Amniotic epithelial cell (primary cell): Measurements from ENCODE around the gene CCL22.
"Not testable (repeated sequence)": the region's sequence is repeated elsewhere in the genome, so short reads cannot be mapped to it uniquely, and the experiment has no call there.

ENCODE experiments used
- DNase-seq: peaks from one replicate; pipeline ENCODE4 v3.0.0-alpha.2; 2010; ENCODE audit warnings: low read depth

Gene CCL22

DNA sequence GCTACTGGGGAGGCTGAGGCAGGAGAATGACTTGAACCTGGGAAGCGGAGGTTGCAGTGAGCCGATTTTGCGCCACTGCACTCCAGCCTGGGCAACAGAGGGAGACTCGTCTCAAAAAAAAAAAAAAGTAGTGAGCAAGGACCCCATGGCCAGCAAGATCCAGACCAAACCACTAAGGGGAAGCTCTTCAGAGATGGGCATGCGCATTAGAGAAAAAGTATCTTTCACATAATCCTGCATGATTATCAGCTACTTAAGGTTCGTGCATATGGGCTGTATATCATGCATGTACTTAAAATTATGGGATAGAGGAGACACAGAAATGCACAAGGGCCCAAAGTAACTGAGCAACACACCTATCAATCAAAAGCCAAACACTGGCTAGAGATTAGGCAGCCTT lies 10.7 kb upstream of the CCL22 start:
- DNase-seq, result no peak

DNA sequence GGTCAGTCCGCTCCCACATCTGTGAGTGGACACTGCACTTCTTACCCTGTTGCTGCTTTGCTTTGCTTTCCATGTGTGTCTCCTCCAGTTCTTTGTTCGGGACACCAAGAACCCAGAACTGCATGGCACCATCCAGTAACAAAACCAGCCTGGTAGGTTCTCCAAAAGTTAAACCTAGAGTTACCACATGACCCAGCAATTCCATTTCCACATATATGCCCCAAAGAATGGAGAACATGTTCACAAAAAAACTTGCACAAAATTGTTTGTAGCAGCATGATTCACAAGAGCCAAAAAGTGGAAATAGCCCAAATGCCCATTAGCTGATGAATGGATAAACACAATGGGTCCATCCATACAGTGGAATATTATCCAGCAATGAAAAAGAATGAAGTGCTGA lies 10.3 kb upstream of the CCL22 start:
- no peak for DNase-seq

DNA sequence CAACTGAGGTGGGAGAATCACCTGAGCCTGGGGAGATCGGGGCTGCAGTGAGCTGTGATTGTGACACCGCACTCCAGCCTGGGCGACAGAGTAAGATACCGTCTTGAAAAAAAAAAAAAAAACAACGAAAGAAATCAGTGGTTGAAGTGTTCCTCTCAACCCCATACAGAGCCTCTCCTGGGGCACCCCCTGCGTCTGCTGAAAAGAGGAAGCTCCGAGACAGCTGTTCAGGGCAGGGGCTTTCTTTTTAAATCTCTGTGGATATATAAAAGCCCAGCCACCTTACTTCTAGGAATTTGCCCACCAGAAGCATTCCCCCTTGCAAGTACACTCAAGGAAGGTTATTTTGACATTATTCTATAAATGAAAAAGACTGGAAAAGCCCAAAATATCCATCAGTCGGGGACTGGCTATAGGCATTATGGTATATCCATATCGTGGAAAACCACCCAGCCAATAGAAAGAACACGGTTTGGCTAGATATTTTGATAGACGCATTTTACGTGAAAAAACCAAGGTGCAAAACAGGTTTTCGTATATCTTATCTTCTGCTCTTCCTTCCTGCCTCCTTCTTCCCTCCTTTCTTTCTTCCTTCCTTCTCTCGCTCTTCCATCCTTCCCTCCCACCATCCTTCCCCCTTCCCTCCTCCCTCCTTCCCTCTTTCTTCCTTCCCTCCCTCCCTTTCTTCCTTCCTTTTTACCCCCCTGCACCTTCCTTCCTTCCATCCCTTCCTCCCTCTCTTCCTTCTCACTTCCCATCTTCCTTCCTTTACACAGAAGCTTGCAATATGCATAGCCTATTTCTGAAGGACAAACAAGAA lies 9.2 kb upstream of the CCL22 start:
- DNase-seq, result no peak

DNA sequence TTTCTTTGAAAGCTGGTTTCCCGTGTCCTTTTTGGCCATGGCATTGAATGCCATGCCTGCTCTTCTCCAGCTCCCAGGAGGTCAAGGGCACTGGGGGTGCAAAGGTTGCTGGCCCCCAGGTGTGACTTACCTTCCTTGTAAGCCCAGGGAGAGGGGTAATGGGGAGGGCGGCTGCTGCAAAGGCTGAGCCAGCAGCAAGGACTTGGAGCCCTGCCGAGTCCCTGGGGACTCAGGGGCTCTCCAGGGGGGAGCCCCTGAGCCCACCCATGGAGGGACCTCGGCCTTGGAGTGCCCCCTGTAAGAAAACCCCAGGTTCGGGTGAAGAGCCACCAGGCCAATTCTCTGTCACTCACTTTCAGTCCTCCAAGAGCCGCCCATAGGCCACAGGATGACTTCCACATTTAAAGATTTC lies 5.9 kb upstream of the CCL22 start:
- no peak for DNase-seq

DNA sequence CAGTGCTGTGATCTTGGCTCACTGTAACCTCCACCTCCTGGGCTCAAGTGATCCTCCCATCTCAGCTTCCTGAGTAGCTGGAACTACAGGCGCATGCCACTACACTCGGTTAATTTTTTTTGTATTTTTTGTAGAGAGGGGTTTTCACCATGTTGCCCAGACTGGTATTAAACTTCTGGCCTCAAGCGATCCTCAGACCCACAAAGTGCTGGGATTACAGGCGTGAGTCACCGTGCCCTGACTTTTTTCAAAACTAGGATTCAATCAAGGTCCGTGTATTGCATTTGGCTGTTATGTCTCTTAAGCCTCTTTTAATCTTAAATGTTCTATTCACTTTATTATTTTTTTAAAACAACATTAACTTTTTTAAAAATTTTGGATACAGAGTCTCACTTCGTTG lies 4.3 kb upstream of the CCL22 start:
- DNase-seq, result peak; percentile 42

DNA sequence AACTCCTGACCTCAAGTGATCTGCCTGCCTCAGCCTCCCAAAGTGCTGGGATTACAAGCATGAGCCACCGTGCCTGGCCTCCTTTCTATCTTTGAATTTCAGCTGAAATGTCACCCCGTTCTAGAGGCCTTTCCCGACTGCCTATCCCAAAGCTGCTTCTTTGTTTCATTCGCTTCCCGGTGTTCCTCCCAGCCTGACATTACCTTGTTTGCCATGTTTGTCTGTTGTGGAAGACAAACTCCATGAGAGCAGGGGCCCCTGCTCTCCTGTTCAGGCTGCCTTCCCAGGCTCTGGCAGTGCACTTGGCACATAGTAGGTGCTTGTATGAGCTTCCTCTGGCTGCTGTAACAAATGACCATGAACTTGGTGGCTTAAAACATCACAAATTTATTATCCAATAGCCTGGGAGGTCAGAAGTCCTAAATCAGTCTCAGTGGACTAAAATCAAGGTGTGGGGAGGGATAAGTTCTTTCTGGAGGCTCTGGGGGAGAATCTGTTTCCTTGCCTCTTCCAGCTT lies 2.6 kb upstream of the CCL22 start:
- no peak for DNase-seq

DNA sequence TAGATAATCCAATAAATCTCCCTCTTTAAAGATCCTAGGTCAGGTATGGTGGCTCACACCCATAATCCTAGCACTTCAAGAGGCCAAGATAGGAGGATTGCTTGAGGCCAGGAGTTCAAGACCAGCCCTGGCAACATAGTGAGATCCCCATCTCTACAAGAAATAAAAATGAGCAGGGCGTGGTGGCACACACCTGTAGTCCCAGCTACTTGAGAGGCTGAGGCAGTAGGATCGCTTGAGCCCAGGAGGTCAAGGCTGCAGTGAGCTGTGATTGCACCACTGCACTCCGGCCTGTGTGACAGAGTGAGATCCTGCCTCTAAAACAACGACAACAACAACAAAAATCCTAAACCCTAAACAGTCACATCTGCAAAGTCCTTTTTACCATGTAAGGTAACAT lies 2.0 kb upstream of the CCL22 start:
- DNase-seq, result no peak

DNA sequence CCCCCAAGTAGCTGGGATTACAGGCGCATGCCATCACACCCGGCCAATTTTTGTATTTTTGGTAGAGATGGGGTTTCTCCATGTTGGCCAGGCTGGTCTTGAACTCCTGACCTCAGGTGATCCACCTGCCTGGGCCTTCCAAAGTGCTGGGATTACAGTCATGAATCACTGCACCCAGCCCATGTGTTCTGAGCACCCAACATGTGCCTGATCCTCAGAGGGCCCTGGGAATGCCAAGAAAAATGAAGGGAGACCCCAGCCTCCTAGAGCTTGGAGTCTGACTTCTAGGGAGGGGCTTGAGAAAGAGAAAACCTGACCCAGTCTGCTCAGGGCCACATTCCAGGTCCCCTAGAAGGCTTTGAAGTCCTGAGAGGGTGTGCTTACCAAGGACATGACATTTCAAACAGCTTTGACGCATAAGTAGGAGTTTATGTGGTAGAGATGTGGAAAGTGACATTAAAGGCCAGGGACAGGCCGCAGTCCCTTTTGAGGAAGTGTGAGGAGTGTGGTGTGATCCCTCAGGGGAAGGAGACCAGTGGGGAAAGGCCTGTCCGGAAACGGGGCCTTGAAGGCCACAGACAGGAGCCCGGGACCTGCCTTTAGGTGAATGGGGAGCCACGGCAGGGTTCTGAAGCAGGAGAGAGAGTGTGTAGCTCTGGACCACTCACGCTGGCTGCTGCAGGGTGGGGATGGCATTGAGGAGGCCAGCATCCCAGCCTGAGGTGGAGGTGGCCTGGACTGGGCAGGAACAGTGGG lies 1.1 kb upstream of the CCL22 start:
- no peak for DNase-seq

DNA sequence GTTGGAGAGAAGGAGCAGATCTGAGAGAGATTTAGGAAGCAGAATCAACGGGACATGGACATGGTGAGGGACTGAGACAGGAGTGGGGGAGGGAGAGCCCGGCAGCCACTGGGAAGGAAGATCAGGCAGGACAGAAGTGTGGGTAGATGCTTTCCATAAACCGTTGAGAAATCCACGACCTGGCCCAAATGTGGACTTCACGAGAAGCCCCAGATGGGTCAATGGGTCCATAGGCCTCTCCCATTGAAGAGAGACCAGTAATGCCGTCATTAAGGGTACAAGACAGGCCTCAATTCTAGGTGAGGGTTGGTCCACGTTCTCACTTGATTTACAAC lies 530 bp upstream of the CCL22 start:
- no peak for DNase-seq

DNA sequence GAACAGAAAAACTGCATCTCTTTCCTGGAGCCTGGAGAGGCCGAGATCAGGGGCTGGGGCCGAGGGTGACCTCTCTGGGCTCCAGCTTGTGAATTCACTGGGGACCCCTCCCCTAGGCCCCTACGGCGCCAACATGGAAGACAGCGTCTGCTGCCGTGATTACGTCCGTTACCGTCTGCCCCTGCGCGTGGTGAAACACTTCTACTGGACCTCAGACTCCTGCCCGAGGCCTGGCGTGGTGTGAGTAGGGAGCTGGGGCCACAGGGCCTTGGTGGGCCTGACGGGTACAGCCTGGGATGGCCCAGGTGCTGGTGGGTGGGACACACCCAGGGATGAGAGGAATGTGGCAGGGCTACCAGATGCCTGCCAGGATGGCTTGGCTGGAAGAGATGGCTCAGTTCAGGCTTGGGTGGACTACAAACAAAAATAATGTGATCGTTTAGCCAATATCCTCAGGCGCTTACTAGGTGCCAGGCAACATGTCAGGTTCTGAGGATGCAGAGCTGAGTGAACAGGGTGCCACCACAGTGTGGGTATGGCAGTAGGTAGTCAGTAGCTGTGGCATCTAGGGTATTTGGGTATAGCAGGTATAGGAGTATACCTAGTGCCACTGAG lies 1.8 kb downstream of the CCL22 start:
- no peak for DNase-seq

DNA sequence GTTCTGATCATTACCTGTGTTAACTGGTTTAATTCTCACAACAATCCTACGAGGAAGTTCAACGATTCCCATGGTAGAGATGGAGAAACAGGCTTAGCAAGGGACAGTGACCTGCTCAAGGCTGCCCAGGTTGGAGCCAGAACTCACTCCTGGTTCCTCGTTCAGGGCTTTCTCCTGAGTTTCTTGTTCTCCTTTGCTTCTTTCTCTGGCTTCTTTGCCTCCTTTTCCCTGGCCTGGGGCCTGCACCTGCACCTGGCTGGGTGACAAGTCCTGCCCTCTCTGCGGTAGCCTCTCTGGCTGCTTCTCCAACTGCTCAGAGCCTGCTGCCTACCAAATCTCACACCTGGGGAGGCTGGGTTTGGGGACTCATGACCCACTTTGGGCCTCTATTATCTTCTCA lies 2.8 kb downstream of the CCL22 start:
- no peak for DNase-seq

DNA sequence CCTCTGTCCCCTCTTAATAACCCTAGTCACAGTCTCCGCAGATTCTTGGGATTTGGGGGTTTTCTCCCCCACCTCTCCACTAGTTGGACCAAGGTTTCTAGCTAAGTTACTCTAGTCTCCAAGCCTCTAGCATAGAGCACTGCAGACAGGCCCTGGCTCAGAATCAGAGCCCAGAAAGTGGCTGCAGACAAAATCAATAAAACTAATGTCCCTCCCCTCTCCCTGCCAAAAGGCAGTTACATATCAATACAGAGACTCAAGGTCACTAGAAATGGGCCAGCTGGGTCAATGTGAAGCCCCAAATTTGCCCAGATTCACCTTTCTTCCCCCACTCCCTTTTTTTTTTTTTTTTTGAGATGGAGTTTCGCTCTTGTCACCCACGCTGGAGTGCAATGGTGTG lies 5.6 kb downstream of the CCL22 start:
- DNase-seq, result no peak

DNA sequence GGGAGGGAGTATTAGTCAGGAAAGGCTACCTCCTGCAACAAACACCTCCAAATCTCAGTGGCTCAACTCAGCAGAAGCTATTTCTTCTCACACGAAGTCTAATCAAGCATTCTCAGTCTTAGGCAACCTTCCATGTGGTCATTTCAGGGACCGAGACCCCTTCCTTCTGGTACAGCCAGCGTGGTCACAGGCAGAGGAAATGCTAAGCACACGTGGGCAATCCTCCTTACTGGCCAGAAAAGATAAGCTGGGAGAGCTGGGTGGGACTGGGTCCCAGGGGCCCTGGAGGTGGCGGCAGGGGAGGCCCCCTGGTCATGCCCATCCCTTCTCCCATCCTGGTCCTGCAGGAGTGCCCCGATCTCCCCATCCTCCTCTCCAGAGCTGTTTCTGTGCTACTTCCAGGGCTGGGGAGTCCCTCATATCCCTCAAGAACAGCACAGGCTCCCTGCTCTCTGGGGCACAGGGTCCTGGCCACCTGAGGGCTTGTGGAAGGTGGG lies 8.0 kb downstream of the CCL22 start:
- DNase-seq, result peak; percentile 51

DNA sequence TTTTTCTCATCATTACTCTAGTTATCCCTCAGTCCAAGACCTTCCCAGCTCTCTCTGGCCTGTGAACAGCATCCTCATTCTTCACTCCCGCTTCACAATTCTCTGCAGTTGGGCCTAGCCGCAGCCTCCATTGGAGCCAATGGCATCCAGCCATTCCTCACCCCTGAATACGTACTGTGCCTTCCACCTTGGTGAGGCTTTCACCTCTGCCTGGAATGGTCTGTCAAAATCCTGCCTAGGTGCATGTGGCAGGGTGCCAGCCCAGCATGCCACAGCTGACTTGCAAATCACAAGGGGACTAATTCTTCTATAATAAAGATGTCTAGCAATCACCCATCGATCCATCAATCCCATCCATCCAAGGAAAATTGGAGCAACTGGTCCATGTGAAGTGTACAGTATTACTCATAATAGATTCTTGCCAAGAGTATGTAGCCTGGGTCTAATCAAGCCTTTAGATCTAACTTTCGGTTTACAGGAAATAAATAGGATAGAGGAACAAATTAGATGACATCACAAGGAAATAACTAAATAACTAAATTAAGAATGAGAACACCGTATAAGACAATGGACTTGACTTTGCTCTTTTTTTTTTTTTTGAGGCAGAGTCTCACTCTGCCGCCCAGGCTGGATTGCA lies 8.7 kb downstream of the CCL22 start:
- peak; percentile 15 for DNase-seq

DNA sequence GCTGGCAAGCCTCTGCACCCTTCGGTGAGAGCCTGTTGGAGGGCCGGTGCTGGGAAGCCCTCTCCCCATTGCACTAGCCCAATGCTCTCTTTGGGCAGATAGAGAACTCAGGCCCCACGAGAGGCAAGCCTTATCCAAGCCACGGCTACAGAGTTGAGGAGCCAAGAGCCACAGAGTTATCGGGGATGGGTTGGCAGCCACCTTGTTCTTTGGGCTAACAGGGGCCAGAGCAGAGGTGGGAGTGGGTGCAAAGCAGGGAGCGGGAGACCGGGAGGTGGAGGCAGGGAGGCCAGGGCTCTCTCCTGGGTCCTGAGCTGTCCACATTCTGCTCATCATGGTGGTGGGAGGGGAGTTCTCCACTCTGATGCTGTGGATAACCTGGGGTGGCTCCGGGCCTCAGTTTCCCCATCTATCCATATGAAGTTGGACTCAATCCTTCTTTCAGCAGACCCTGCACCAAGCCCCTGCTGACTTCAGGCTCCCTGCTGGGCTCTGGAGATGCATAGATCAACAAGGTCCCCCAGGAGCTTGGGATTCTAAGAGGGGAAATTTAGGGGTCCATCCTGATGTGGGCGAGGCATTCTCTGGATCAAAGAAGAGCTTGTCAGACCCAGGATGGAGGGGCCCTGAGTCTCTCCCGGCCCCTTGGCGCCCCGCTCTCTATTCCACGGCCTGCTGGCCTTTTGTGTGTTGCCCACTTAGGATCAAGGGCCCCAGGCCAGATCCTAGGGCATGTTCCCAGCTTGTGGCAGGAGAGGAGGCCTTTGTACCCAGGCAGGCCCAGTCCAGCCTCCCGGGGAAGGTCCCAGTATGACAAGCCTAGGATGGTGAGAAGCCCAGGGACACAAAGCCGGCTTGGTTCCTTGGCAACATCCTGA lies 13.2 kb downstream of the CCL22 start:
- no peak for DNase-seq

DNA sequence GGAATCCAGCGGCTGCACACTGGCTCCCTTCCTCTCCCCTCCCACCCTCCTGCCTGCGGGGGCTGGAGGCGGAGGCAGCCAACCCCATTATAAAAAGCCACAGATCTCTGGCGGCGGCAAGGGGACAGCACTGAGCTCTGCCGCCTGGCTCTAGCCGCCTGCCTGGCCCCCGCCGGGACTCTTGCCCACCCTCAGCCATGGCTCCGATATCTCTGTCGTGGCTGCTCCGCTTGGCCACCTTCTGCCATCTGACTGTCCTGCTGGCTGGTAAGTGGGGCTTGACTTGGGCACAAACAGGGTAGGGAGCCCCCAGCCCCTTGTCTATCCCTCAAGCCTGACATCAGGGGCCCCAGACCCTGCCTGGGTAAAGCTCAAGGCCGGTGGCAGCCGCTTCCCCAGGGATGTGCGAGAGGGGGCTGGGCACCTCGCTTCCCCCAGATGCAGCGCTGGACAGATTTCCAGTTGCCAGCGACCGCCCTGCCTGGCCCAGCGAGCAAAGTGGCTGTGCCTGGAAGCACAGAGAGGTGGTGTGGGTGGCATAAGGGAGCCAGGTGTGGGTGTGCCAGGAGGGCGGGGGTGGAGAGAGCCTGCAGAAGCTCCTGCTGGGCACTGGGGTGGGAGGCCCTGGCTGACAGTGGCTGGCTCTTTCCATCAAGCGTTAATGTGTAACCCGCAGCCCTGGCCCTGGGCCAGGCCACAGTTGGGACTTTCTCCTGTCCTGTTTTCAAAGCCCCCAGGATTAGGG lies 14.0 kb downstream of the CCL22 start, which contains the start of gene CX3CL1:
CX3CL1 (plus strand) TSS at position 119 of the 745 bp plus-strand sequence; CDS start at position 198, 79 bp downstream.
- no peak for DNase-seq

DNA sequence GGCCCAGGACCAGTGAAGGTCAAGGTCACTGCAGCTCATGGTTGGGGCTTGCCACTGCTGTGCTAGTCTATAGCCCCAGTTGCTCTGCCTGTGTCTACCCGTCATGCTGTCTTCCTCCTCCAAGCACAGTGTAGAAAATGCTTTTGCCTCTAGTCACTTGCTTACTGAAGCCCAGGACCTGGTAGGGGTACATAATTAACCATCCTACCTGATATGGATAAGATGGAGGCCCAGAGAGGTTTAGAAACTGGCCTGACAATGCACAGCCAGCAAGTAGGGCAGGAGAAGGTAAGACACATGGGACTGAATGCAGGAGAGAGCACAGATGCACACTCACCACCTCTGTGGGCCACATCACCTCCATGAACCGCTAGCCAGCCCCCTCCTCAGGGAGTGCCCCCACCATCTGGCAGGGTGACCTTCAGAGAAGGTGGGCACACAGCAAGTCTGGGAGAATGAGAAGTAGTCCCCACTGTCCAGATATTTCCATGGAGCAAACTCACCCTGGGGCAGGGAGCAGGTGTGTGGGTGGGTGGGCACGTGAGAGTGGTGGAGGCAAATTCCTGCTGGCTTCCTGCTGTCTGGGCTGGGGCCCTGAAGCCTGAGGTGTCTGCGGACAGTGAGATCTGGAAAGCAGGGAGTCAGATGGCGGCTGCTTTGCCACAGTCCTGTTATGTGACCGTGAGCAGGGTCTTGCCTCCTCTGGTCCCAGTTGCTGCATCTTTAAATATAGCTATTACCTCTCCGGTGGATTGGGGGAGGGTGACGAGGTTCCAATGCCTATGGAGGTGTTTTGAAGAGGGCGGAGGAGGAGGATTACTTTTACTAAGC lies 14.7 kb downstream of the CCL22 start:
- no peak for DNase-seq

DNA sequence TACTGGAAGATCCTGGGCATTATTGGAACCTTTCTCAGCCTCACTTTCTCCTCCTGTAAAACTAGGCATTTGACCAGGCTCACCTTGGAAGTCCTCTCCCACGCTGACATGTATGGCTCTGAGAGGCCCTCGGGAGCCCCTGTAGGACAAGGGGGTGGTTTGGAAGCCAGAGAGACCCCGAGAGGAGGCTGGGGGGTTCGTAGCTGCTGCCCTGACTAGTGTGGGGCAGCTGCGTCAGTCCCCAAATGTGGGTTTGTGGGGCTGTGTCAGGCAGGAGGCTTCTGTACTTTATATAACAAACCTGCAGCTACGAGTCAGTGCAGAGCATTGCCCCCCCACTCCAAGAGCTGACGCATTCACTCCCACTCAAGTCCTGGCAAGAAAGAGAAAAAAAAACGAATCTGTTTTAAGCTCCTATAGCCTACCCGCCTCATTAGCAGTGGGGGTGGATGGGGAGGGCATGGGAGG lies 15.5 kb downstream of the CCL22 start:
- peak; percentile 61 for DNase-seq

DNA sequence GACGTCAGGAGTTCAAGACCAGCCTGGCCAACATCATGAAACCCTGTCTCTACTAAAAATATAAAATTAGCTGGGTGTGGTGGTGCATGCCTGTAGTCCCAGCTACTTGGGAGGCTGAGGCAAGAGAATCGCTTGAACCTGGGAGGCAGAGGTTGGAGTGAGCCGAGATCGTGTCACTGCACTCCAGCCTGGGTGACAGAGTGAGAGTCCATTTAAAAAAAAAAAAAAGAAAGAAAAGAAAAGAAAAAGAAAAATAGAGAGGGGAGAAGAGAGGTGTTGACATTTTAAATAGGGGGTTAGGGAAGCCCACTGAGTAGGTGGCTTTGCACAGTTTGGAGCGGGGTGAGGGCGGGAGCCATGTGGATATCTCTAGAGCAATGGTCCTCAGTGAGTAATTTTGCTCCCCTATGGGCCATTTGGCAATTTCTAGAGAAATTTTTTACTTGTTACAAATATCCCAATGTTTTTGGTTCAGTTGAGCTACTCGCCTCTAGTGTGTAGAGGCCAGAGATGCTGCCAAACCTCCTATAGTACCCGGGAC lies 16.4 kb downstream of the CCL22 start:
- not testable (repeated sequence) for DNase-seq
